K562 (cell line): ENCODE results near the gene SYPL2. TPM values are rescaled to one million over a fixed set of nuclear protein-coding genes. Genes with fewer than 3 reads are reported as not detected.
A peak's percentile ranks its signal among the peaks of the same experiment; 100 is the strongest.

Source experiments
- ATAC-seq: fragments of 200-7000 bp; cut with Tn5 transposase; 3 replicates; pipeline ENCODE4 v1.9.1; 2020; ENCODE audit warnings: moderate library complexity
- BruUV-seq: library from RNA; stranded (reverse); fragments of 400-500 nt; replicated peaks from 2 replicates; lab custom pipeline; 2021; lab: Mats Ljungman, UMichigan
- CTCF ChIA-PET: fragments of 300-600 bp; formaldehyde crosslinking; extraction: SDS; loops from one replicate; lab custom pipeline; 2021; ENCODE audit warnings: low intra/inter-chr PET ratio; lab: Yijun Ruan, JAX
- POLR2A ChIA-PET: fragments of 300-600, 350-650 bp; sonication (Branson Sonifier 250); formaldehyde crosslinking; extraction: SDS; loops from one replicate; lab custom pipeline; 2021; ENCODE audit warnings: antibody characterized with exemption, inconsistent platforms; lab: Yijun Ruan, JAX
- DNase-seq, 4 experiments: peaks; one replicate each; pipeline versions ENCODE4 v3.0.0 to v3.0.0-alpha.2; 2011 to 2018; ENCODE audit warnings: low spot score in 3 of 4, mixed read lengths in 3 of 4; ENCODE audit errors: extremely low read depth in 1 of 4
- FAIRE-seq: peaks from 2 replicates; lab custom pipeline; 2011; peaks lifted over from hg19 to GRCh38; lab: Jason Lieb, UNC
- H2AFZ ChIP-seq: 2 replicates; pipeline ENCODE4 v1.6.0; 2011; ENCODE audit warnings: low read depth, low read length, control low read depth, inconsistent platforms
- H3K27ac ChIP-seq: fragments of 200-600 bp; 3 replicates; pipeline ENCODE4 v1.8.0; 2011; ENCODE audit warnings: low read depth, mild to moderate bottlenecking, control low read depth, inconsistent platforms, low read length, moderate library complexity, mixed read lengths; ENCODE audit errors: extremely low read depth
- H3K27me3 ChIP-seq, 2 experiments: fragments of 300-600 bp in 1 of 2; 2 replicates in 1 of 2; 3 replicates in 1 of 2; pipeline versions ENCODE4 v1.6.0 to v1.8.0; 2011; ENCODE audit warnings: inconsistent platforms in 2 of 2, low read length in 2 of 2, mild to moderate bottlenecking in 1 of 2, mixed read lengths in 1 of 2, moderate library complexity in 1 of 2; ENCODE audit not compliant: control insufficient read depth in 2 of 2, insufficient read depth in 2 of 2
- H3K36me3 ChIP-seq: fragments of 300-600 bp; 3 replicates; pipeline ENCODE4 v1.8.0; 2011; ENCODE audit warnings: mild to moderate bottlenecking, low read length, inconsistent platforms; ENCODE audit not compliant: control insufficient read depth, insufficient read depth
- H3K4me1 ChIP-seq, 2 experiments: fragments of 200-600 bp in 1 of 2; replicated peaks in 1 of 2; 2 replicates in 1 of 2; 3 replicates in 1 of 2; pipeline versions ENCODE4 v1.5.1 to v1.8.0; 2011; ENCODE audit warnings: inconsistent platforms in 2 of 2, low read length in 2 of 2, mild to moderate bottlenecking in 1 of 2, mixed read lengths in 1 of 2, moderate library complexity in 1 of 2; ENCODE audit not compliant: control insufficient read depth in 2 of 2, insufficient read depth in 2 of 2
- H3K4me2 ChIP-seq: 2 replicates; pipeline ENCODE4 v1.6.1; 2011; ENCODE audit warnings: low read length, control low read depth, inconsistent platforms, mixed read lengths; ENCODE audit not compliant: insufficient read depth
- H3K4me3 ChIP-seq: fragments of 200-600 bp; sonication (generic), shearing (Covaris generic); 2 replicates; pipeline ENCODE4 v1.5.1; 2016; ENCODE audit warnings: control low read depth, inconsistent platforms
- H3K79me2 ChIP-seq: fragments of 200-600 bp; 3 replicates; pipeline ENCODE4 v1.8.0; 2011; ENCODE audit warnings: low read length, inconsistent platforms; ENCODE audit not compliant: control insufficient read depth, insufficient read depth
- H3K9ac ChIP-seq, 2 experiments: 2 replicates each; pipeline versions ENCODE4 v1.6.0 to v1.6.1; 2011; ENCODE audit warnings: low read depth in 2 of 2, low read length in 2 of 2, control low read depth in 1 of 2, inconsistent platforms in 1 of 2, mild to moderate bottlenecking in 1 of 2, mixed read lengths in 1 of 2; ENCODE audit not compliant: insufficient read depth in 1 of 2
- H3K9me1 ChIP-seq: one replicate; pipeline ENCODE4 v1.6.0; 2011; ENCODE audit warnings: inconsistent platforms, mild to moderate bottlenecking, low read length, moderate library complexity; ENCODE audit not compliant: control insufficient read depth, insufficient read depth
- H3K9me3 ChIP-seq: replicated peaks from 2 replicates; pipeline ENCODE4 v1.5.1; 2011; ENCODE audit warnings: low read depth, low read length, inconsistent platforms; ENCODE audit not compliant: control insufficient read depth, insufficient read depth
- H4K20me1 ChIP-seq: replicated peaks from 2 replicates; pipeline ENCODE4 v1.6.1; 2011; ENCODE audit warnings: low read length, inconsistent platforms, mixed read lengths; ENCODE audit not compliant: control insufficient read depth, insufficient read depth
- KDM1A ChIP-seq, 2 experiments: fragments of 450-650 bp; IDR thresholded peaks; 2 replicates each; pipeline ENCODE4 v1.6.1; 2016; ENCODE audit warnings: mild to moderate bottlenecking in 2 of 2
- SAFB ChIP-seq: fragments of 200-400 bp; formaldehyde crosslinking; IDR thresholded peaks from 2 replicates; pipeline ENCODE4 v1.6.1; 2017; ENCODE audit warnings: low read depth, low read length, borderline replicate concordance
- SPI1 ChIP-seq: IDR thresholded peaks from 2 replicates; pipeline ENCODE4 v1.6.1; 2011; ENCODE audit warnings: low read depth, low read length, control low read depth, borderline replicate concordance
- TCFL5 ChIP-seq: fragments of 250-450 bp; sonication (Bioruptor Pico); conservative IDR thresholded peaks from 2 replicates; pipeline ENCODE4 v1.6.1; 2021; ENCODE audit warnings: mild to moderate bottlenecking, moderate library complexity, matching md5 sums
- ZBED1 ChIP-seq: IDR thresholded peaks from 2 replicates; pipeline ENCODE4 v1.6.1; 2014
- ZNF79 ChIP-seq: fragments of 250-450 bp; sonication (Bioruptor Pico); IDR thresholded peaks from 2 replicates; pipeline ENCODE4 v1.4.0; 2020; ENCODE audit warnings: low read depth, mild to moderate bottlenecking, moderate library complexity
- WGBS: fragments of 100-300 bp; shearing (Covaris generic); methylation state at CpG from one replicate; pipeline ENCODE4 v1.1.6; 2016; ENCODE audit warnings: low coverage, mixed read lengths; ENCODE audit not compliant: insufficient coverage; ENCODE audit errors: missing lambda C conversion rate; 5-methylcytosine and 5-hydroxymethylcytosine counted together
- in situ Hi-C: fragments of 300-500 bp; cut with MboI; formaldehyde crosslinking; loops from 4 replicates; pipeline ENCODE4 v1.15.0; 2018; ENCODE audit warnings: inconsistent platforms, mixed read lengths
- intact Hi-C: fragments of 100-400 bp; cut with micrococcal nuclease; formaldehyde crosslinking; loops from 2 replicates; pipeline ENCODE4 v1.14.2; 2022
- polyA plus RNA-seq, 8 experiments: library from polyadenylated mRNA; depleted of rRNA in 4 of 8; stranded (reverse) in 5 of 8; unstranded in 3 of 8; fragments of >200 nt; fragmentation: Nextera tagmentation in 2 of 8; fragmentation: Illumina TruSeq in 1 of 8; extraction: Ambion mirVana in 2 of 8; extraction: Trizol in 1 of 8; gene quantifications; 2 replicates each; pipeline versions ENCODE4 v1.2.1 to v1.2.3, GENCODE V29; 2011 to 2014; ENCODE audit warnings: inconsistent platforms in 1 of 8, missing spikeins in 1 of 8
- total RNA-seq, 7 experiments: library from RNA; depleted of rRNA in 6 of 7; stranded (reverse); fragments of >200 nt in 6 of 7; fragmentation: Illumina TruSeq in 2 of 7; extraction: Trizol in 2 of 7; gene quantifications; 2 replicates each; pipeline versions ENCODE4 v1.2.1 to v1.2.3, GENCODE V29; 2011 to 2021; ENCODE audit warnings: low replicate concordance in 1 of 7
- TF ChIP-seq, protein P1 (sequence below): fragments of 250-450 bp; sonication (Bioruptor Pico); IDR thresholded peaks from 2 replicates; pipeline ENCODE4 v1.8.0; 2021; ENCODE audit warnings: mild to moderate bottlenecking, moderate library complexity

Gene SYPL2
- total and polyA plus RNA-seq, 9 of the 15 experiments (the other 6 are each of a cell fraction or from before 2014, with no cell fraction given) = 0.03 to 0.20 (median 0.07) TPM; not detected in 2

DNA sequence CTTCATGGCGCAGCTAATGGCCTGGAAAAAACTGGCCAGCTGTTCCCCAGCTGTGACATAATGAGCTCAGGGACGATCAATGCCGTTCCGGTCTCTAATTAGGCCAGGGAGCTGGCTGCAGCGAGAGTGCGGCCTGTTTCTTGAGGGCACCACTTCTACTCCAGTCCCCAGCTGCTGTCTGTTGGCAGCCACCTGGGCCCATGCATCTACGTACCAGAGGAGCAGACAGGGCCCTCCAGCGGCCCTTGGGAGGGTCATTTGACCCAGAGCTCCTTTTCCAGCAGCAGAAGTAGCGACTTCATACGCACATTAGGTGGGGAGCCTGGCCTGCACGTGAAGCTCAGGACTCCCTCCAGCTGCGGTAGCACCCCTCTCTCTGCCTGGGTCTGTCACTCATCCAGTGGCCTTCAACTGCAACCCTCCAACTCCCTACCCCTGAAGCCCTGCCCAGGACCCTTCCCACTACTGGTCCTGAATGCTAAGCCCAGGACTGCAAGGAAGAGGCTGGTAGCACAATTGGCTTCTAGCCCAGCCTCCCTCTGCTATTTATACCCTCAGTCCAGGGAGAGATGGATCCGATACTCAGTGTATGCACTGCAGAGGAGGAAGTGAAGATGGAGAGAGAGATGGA lies 64.2 kb downstream of the SYPL2 start:
- peaks cover 9 to 14% of the 10 kb centered on the region in 2 experiments; a peak in 4 of 5 replicates for H3K4me1 ChIP-seq
- WGBS = 59% methylated on average over 13 of the region's 13 CpGs
- H3K9ac ChIP-seq = peak overlapping the region in 1 of 2 experiments; percentile 61; a peak in 2 of 4 replicates
- no peak overlapping the region for H3K27ac ChIP-seq
- ChIA-PET POLR2A (interaction anchor here (0.6 to 4.9 kb wide), 9 partner anchors 11 to 316 kb away, joined by 3 to 21 read pairs (median 11); partner anchors contain the start of genes ATXN7L2 and GNAI3), CTCF (interaction anchor here (3.7 to 5.3 kb wide), 3 partner anchors 30 to 268 kb away, joined by 32 to 131 read pairs (median 84); partner anchors contain the start of gene CYB561D1)
- FAIRE-seq (no peak), DNase-seq (no peak), ATAC-seq (no peak)
- H3K4me3 ChIP-seq = no peak overlapping the region
- no peaks in the 10 kb centered on the region for H3K36me3 ChIP-seq
- no peak overlapping the region for H3K4me2 ChIP-seq
- H2AFZ ChIP-seq = no peak overlapping the region
- no peaks in the 10 kb centered on the region for H3K79me2 ChIP-seq
- peaks cover 15 to 26% of the 10 kb centered on the region in 2 experiments for H3K27me3 ChIP-seq
- BruUV-seq = no TSS peak
- in situ Hi-C loops = loop anchor here (5.0 kb wide), 2 partner anchors 33 to 268 kb away; no protein-coding TSS in a partner anchor
- H3K9me1 ChIP-seq = no peaks in the 10 kb centered on the region
- H4K20me1 ChIP-seq = no peaks in the 10 kb centered on the region
- H3K9me3 ChIP-seq = no peaks in the 10 kb centered on the region
- TF ChIP-seq KDM1A (IDR thresholded peaks at IDR 0.05) = no peak
- TF ChIP-seq SPI1 = 0 out of 2 replicates have a peak, but pooled peaks have one; percentile 2
- TF ChIP-seq, all 486 proteins: peak for 1
- intact Hi-C loops = loop anchor here (5.0 to 10.0 kb wide), 2 partner anchors 108 to 416 kb away; partner anchors contain the start of gene ELAPOR1

DNA sequence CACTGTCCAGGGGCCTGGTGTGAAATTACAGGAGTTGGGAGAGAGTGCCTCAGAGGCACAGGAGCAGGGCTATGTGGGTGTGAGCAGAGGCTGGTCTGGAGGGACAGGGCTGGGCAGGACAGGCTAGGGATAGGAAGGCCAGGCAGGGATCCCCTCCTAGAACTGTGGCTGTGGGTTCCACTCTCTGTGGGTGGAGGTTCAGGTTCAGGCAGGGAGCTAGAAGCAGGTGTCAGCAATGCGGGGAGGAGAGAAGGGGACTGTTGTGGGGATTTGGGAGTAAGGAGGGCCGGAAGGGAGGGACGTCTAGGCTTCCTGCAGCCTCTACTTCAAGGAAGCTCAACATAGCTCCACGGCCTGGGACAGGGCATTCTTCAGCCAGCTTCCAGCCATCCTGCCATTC lies 65.0 kb downstream of the SYPL2 start:
- Histone ChIP-seq H3K9me1 (no peaks in the 10 kb centered on the region), H2AFZ (no peak overlapping the region; the same call in 1 of the 2 replicates), H3K9me3 (no peaks in the 10 kb centered on the region), H3K79me2 (no peaks in the 10 kb centered on the region), H3K27me3 (peaks cover 15 to 23% of the 10 kb centered on the region in 2 experiments), H3K9ac (peak overlapping the region in 1 of 2 experiments; percentile 61; a peak in 2 of 4 replicates), H3K27ac (no peak overlapping the region), H3K36me3 (no peaks in the 10 kb centered on the region), H4K20me1 (no peaks in the 10 kb centered on the region), H3K4me2 (no peak overlapping the region), H3K4me3 (no peak overlapping the region), H3K4me1 (peaks cover 9 to 14% of the 10 kb centered on the region in 2 experiments; a peak in 4 of 5 replicates)
- in situ Hi-C loops = loop anchor here (5.0 kb wide), 2 partner anchors 34 to 269 kb away; no protein-coding TSS in a partner anchor
- DNase-seq (no peak), FAIRE-seq (no peak), ATAC-seq (no peak)
- ChIA-PET CTCF (interaction anchor here (1.1 to 5.3 kb wide), 5 partner anchors 21 to 330 kb away, joined by 3 to 131 read pairs (median 32); partner anchors contain the start of gene CYB561D1), POLR2A (interaction anchor here (0.6 to 4.9 kb wide), 7 partner anchors 14 to 106 kb away, joined by 3 to 21 read pairs (median 10); partner anchors contain the start of genes ATXN7L2, CYB561D1, GNAI3 and PSMA5)
- intact Hi-C loops = loop anchor here (5.0 to 10.0 kb wide), 2 partner anchors 109 to 417 kb away; partner anchors contain the start of gene ELAPOR1
- no TSS peak for BruUV-seq
- WGBS = 43% methylated on average over 4 of the region's 4 CpGs
- no peak for TF ChIP-seq ZBED1
- TF ChIP-seq, protein P1, sequence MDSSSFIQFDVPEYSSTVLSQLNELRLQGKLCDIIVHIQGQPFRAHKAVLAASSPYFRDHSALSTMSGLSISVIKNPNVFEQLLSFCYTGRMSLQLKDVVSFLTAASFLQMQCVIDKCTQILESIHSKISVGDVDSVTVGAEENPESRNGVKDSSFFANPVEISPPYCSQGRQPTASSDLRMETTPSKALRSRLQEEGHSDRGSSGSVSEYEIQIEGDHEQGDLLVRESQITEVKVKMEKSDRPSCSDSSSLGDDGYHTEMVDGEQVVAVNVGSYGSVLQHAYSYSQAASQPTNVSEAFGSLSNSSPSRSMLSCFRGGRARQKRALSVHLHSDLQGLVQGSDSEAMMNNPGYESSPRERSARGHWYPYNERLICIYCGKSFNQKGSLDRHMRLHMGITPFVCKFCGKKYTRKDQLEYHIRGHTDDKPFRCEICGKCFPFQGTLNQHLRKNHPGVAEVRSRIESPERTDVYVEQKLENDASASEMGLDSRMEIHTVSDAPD (CRISPR knock-in tag) = no peak
- no peak for TF ChIP-seq TCFL5
- no peak for TF ChIP-seq ZNF79
- no peak for TF ChIP-seq SAFB
